GM06990 (cell line): ENCODE data around the gene AGFG1.

Experiments used
- DNase-seq: peaks from one replicate; pipeline ENCODE4 v3.0.0-alpha.2; 2011; ENCODE audit not compliant: insufficient read length; ENCODE audit errors: extremely low read depth
- H3K27me3 ChIP-seq: replicated peaks from 2 replicates; pipeline ENCODE4 v1.6.0; 2011; ENCODE audit warnings: low read length; ENCODE audit not compliant: control insufficient read depth, insufficient read depth
- H3K36me3 ChIP-seq: 2 replicates; pipeline ENCODE4 v1.5.1; 2011; ENCODE audit warnings: low read length; ENCODE audit not compliant: control insufficient read depth, insufficient read depth
- H3K4me3 ChIP-seq: replicated peaks from 2 replicates; pipeline ENCODE4 v1.5.1; 2011; ENCODE audit warnings: low read depth, mild to moderate bottlenecking, control low read depth, low read length
- CTCF ChIP-seq: IDR thresholded peaks from 2 replicates; pipeline ENCODE4 v1.5.1; 2011; ENCODE audit warnings: low read length, control low read depth, mild to moderate bottlenecking, inconsistent platforms; ENCODE audit not compliant: insufficient read depth, poor library complexity, severe bottlenecking

The AGFG1 gene

GRCh38 chr2:227436436-227437174 lies 35.4 kb upstream of the AGFG1 start:
- no peak for TF ChIP-seq CTCF
- H3K27me3 ChIP-seq, result no peaks in the 10 kb centered on the region
- no peak for DNase-seq
- no peak overlapping the region for H3K4me3 ChIP-seq
- H3K36me3 ChIP-seq, result no peaks in the 10 kb centered on the region

GRCh38 chr2:227439214-227439613 lies 32.7 kb upstream of the AGFG1 start:
- Histone ChIP-seq H3K27me3 (no peaks in the 10 kb centered on the region), H3K4me3 (no peak overlapping the region), H3K36me3 (no peaks in the 10 kb centered on the region)
- no peak for DNase-seq
- no peak for TF ChIP-seq CTCF

GRCh38 chr2:227442639-227443038 lies 29.3 kb upstream of the AGFG1 start:
- no peaks in the 10 kb centered on the region for H3K27me3 ChIP-seq
- no peak overlapping the region for H3K4me3 ChIP-seq
- no peaks in the 10 kb centered on the region for H3K36me3 ChIP-seq
- no peak for DNase-seq
- TF ChIP-seq CTCF, result no peak

GRCh38 chr2:227443889-227444568 lies 27.9 kb upstream of the AGFG1 start:
- Histone ChIP-seq H3K4me3 (no peak overlapping the region), H3K27me3 (no peaks in the 10 kb centered on the region), H3K36me3 (no peaks in the 10 kb centered on the region)
- DNase-seq, result no peak
- TF ChIP-seq CTCF, result no peak

- Histone ChIP-seq H3K27me3 (no peaks in the 10 kb centered on the region), H3K4me3 (no peak overlapping the region), H3K36me3 (no peaks in the 10 kb centered on the region)
- no peak for TF ChIP-seq CTCF
- no peak for DNase-seq
Measured at GRCh38 chr2:227447606-227448005, 24.4 kb upstream of the AGFG1 start.
